ENCODE measurements around the gene BLMH.

The BLMH gene

DNA sequence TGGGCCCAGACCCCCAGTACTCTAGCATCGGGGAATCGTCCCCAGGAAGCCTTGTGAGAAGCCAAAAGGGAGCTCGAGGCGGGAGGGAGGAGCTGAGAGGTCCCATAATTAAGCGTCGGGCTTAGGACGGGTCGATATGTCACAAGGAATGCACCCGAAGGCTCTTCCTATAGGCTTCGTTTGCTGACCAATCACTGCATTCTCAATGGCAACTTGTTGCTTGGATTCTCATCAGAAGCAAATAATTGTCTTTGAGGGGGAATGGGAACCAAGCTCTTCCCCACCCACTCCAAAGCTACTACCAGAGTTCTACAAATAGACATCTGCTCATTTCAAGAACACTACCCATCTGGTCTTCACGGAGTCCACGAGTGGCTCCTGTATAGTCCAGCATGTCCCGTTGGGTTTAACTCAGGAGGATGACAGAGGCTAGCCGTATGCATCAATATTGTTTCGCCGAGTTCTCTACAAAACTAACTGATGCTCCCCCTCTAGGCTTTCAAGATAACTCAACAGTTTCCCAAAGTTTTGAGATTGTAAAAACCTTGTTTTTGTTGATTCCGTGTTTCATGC lies 628 bp upstream of the BLMH start:
- no peak for TF ChIP-seq MYC (IDR thresholded peaks at IDR 0.05; ENCODE audit: low read depth, low read length)
- no peak for TF ChIP-seq POLR2A (IDR thresholded peaks at IDR 0.05; ENCODE audit: extremely low read depth, insufficient read length)
- TF ChIP-seq, protein P1, sequence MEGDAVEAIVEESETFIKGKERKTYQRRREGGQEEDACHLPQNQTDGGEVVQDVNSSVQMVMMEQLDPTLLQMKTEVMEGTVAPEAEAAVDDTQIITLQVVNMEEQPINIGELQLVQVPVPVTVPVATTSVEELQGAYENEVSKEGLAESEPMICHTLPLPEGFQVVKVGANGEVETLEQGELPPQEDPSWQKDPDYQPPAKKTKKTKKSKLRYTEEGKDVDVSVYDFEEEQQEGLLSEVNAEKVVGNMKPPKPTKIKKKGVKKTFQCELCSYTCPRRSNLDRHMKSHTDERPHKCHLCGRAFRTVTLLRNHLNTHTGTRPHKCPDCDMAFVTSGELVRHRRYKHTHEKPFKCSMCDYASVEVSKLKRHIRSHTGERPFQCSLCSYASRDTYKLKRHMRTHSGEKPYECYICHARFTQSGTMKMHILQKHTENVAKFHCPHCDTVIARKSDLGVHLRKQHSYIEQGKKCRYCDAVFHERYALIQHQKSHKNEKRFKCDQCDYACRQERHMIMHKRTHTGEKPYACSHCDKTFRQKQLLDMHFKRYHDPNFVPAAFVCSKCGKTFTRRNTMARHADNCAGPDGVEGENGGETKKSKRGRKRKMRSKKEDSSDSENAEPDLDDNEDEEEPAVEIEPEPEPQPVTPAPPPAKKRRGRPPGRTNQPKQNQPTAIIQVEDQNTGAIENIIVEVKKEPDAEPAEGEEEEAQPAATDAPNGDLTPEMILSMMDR (IDR thresholded peaks at IDR 0.05; ENCODE audit: low read depth, low read length): no peak
- TF ChIP-seq, protein P2, sequence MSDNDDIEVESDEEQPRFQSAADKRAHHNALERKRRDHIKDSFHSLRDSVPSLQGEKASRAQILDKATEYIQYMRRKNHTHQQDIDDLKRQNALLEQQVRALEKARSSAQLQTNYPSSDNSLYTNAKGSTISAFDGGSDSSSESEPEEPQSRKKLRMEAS (IDR thresholded peaks at IDR 0.05; ENCODE audit: low read depth, low read length): no peak
- H3K4me3 ChIP-seq (ENCODE audit: low read depth, low read length): peak overlapping the region; percentile 65
- no peak for DNase-seq (ENCODE audit: low read depth)

DNA sequence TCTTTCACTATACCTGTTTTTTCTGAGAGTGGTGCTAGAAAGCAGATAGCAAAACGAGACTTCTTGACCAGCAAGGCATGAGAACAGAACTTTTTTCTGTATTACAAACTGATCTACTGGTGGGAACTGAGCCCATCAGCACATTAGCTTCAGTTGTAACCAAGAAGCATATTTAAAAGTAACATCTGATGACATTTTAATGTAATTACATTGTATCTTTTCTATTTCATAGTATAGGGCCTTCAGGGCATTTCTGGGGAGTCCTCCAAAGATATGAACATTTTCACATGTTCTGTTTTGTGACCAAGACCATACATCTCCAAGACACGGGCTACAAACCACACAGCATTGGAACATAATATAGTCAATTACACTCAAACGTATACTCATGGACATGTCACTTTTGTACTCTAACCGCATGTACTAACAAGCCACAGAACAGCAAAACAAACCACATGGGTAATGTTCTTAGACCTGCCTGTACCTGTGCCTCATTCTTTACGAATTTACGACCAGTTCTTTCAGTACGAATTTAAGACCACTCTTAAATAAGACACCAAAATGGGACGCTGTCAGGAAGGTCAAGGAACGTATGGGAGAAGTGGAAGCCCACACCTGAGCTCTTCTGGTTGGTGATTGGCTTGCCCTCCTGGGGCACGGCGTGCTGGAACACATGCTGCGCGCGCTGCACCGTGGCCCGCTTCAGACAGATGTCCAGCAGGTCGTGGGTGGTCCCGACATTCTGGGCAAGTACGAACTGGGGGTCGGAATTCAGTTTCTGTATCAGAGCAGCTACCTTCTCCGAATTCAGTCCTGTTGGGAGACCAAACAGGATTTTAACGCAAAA lies 825 bp downstream of the BLMH start:
- DNase-seq (ENCODE audit: low read depth): peak; percentile 61
- TF ChIP-seq MYC (IDR thresholded peaks at IDR 0.05; ENCODE audit: low read depth, low read length) (peak; percentile 69), POLR2A (IDR thresholded peaks at IDR 0.05; ENCODE audit: extremely low read depth, insufficient read length) (no peak)
- TF ChIP-seq, protein P2 (IDR thresholded peaks at IDR 0.05; ENCODE audit: low read depth, low read length): peak; percentile 83
- TF ChIP-seq, protein P1 (IDR thresholded peaks at IDR 0.05; ENCODE audit: low read depth, low read length): no peak
- peak overlapping the region; percentile 95 for H3K4me3 ChIP-seq (ENCODE audit: low read depth, low read length)

DNA sequence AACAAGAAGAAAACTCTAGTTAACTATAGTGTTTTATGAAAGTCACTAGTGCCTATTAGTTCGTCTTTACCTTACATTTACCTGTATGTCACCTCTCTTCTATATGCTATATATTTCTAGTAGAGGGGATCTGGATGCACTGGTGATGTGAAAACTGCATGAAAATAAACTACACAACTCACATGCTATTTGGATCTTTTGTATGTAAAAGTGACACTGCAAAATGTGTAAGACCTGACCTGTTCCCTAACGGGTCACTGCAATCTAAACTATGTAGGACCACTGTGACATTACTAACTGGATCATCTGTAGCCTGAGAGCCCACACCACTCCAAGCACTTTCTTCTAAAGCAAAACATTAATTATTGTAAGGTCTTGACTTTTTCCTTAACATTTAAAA lies 1.7 kb downstream of the BLMH start:
- no peak for TF ChIP-seq POLR2A (IDR thresholded peaks at IDR 0.05; ENCODE audit: extremely low read depth, insufficient read length)
- TF ChIP-seq, protein P2 (IDR thresholded peaks at IDR 0.05; ENCODE audit: low read depth, low read length): no peak
- TF ChIP-seq, protein P1 (IDR thresholded peaks at IDR 0.05; ENCODE audit: low read depth, low read length): no peak
- TF ChIP-seq MYC (IDR thresholded peaks at IDR 0.05; ENCODE audit: low read depth, low read length): no peak
- no peak for DNase-seq (ENCODE audit: low read depth)
- H3K4me3 ChIP-seq (ENCODE audit: low read depth, low read length): peak overlapping the region; percentile 95

DNA sequence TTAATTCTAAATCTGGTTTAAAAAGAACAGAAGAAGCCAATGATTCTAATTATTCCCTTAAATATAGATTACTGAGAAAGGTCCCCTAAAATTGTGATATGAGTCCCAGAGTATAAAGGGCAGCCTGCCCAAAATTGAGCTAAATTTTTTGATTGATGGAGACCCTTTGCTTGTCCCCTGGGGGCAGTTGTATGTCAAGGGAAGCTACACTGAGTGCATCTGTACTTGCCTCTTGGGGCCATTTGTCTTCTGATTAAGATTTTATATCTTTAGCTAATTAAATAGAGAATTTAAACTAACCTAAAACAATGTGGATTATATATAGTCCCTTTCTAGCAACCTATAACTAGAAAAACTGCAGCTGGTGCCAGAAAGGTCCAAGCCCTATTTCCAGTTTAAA lies 12.6 kb downstream of the BLMH start:
- TF ChIP-seq, protein P1 (IDR thresholded peaks at IDR 0.05; ENCODE audit: low read depth, low read length): no peak
- TF ChIP-seq POLR2A (IDR thresholded peaks at IDR 0.05; ENCODE audit: extremely low read depth, insufficient read length) (no peak), MYC (IDR thresholded peaks at IDR 0.05; ENCODE audit: low read depth, low read length) (no peak)
- TF ChIP-seq, protein P2 (IDR thresholded peaks at IDR 0.05; ENCODE audit: low read depth, low read length): no peak
- no peak for DNase-seq (ENCODE audit: low read depth)
- no peak overlapping the region for H3K4me3 ChIP-seq (ENCODE audit: low read depth, low read length)

DNA sequence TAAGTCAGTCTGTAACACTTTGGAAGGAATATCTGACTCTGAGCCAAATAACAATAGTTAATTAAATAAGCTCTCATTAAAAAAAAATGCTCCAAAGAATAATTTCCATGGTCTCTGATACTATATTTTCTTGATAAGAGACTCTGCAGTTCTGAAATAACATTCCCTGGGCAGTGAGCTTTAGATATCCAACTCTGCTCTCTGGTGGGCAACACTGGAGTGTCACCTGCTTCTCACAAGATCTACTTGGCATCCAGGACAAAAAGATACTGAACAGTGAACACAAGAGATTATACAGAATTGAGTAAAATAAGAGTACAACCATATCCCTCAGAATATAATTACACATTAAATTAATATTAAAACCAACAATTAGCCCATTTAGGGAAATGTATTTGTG lies 13.7 kb downstream of the BLMH start:
- no peak overlapping the region for H3K4me3 ChIP-seq (ENCODE audit: low read depth, low read length)
- DNase-seq (ENCODE audit: low read depth): peak; percentile 58
- TF ChIP-seq POLR2A (IDR thresholded peaks at IDR 0.05; ENCODE audit: extremely low read depth, insufficient read length): no peak
- TF ChIP-seq, protein P1 (IDR thresholded peaks at IDR 0.05; ENCODE audit: low read depth, low read length): peak; percentile 41
- no peak for TF ChIP-seq MYC (IDR thresholded peaks at IDR 0.05; ENCODE audit: low read depth, low read length)
